ENCODE results near the gene COL24A1. TPM values are rescaled to one million over a fixed set of nuclear protein-coding genes. Genes with fewer than 3 reads are reported as not detected.

Gene COL24A1
- total and polyA plus RNA-seq, 2 of the 13 experiments (the other 11 are each of a cell fraction or from before 2014, with no cell fraction given) = 0.04 to 0.13 TPM

GRCh38 chr1:85707990-85708828 lies 448.4 kb downstream of the COL24A1 start, which contains the start of gene ZNHIT6 (continued):
- TF ChIP-seq TFAP4 (IDR thresholded peaks at IDR 0.05; ENCODE audit: borderline replicate concordance, low read depth) (no peak), YY1 (IDR thresholded peaks at IDR 0.05; ENCODE audit: insufficient read depth, insufficient replicate concordance, low read depth, low read length) (peak; percentile 55), ZBTB4 (CRISPR knock-in tag; IDR thresholded peaks at IDR 0.05; ENCODE audit: borderline replicate concordance) (no peak; the same call in 1 of the 2 replicates), ATF4 (CRISPR knock-in tag; IDR thresholded peaks at IDR 0.05) (peak in 1 of 2 experiments; percentile 61; a peak in 2 of 4 replicates), BRCA1 (CRISPR knock-in tag; IDR thresholded peaks at IDR 0.05) (no peak), ZNF101 (CRISPR knock-in tag; IDR thresholded peaks at IDR 0.05; ENCODE audit: borderline replicate concordance, low read depth) (no peak), HMGXB4 (CRISPR knock-in tag; IDR thresholded peaks at IDR 0.05; ENCODE audit: borderline replicate concordance in 1 of 2, low read depth in 1 of 2) (peak; percentile 79 to 86; a peak in 3 of 4 replicates), ZNF512 (CRISPR knock-in tag; IDR thresholded peaks at IDR 0.05) (no peak), ZNF670 (CRISPR knock-in tag; IDR thresholded peaks at IDR 0.05; ENCODE audit: borderline replicate concordance) (peak; percentile 98), SMAD3 (CRISPR knock-in tag; IDR thresholded peaks at IDR 0.05) (peak; percentile 56; the same call in 1 of the 2 replicates), ZC3H13 (CRISPR knock-in tag; IDR thresholded peaks at IDR 0.05) (peak; percentile 67; the same call in 1 of the 2 replicates), ZSCAN21 (CRISPR knock-in tag; IDR thresholded peaks at IDR 0.05; ENCODE audit: borderline replicate concordance) (peak; percentile 46; the same call in 1 of the 2 replicates), RELA (CRISPR knock-in tag; IDR thresholded peaks at IDR 0.05) (no peak), ZNF496 (CRISPR knock-in tag; IDR thresholded peaks at IDR 0.05; ENCODE audit: insufficient replicate concordance) (no peak), ZSCAN30 (CRISPR knock-in tag; IDR thresholded peaks at IDR 0.05) (no peak), THAP11 (CRISPR knock-in tag; IDR thresholded peaks at IDR 0.05) (peak; percentile 94), PBX2 (CRISPR knock-in tag; IDR thresholded peaks at IDR 0.05) (0 out of 2 replicates have a peak, but pooled peaks have one; percentile 14)
